Amygdala (tissue), 56 donors: Measurements from ENCODE around the gene NRN1L.
"Not testable (repeated sequence)": the region's sequence is repeated elsewhere in the genome, so short reads cannot be mapped to it uniquely, and the experiment has no call there.

Experiments used
- DNase-seq, 56 donors: peaks; one replicate each; lab custom pipeline; 2025; lab: John Stamatoyannopoulos, UW

NRN1L gene

GRCh38 chr16:67884684-67885083 lies at the start of gene NRN1L:
Gene NRN1L (plus strand): TSS chr16:67884885. CDS start chr16:67884904, 19 bp downstream.
- DNase-seq: peak in 55 of 56 donors; percentile 18 to 95 (median 84)

DNA sequence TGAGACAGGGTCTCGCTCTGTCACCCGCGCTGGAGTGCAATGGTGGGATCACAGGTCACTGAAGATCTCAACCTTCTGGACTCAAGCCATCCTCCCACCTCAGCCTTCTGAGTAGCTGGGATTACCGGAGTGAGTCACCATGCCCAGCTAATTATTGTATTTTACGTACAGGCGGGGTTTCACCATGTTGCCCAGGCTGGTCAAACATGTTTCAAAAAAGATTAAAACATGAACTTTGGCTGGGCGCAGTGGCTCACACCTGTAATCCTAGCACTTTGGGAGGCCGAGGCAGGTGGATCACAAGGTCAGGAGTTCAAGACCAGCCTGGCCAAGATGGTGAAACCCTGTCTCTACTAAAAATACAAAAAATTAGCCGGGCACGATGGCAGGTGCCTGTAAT lies 47.5 kb upstream of the NRN1L start:
- DNase-seq: not testable (repeated sequence)

DNA sequence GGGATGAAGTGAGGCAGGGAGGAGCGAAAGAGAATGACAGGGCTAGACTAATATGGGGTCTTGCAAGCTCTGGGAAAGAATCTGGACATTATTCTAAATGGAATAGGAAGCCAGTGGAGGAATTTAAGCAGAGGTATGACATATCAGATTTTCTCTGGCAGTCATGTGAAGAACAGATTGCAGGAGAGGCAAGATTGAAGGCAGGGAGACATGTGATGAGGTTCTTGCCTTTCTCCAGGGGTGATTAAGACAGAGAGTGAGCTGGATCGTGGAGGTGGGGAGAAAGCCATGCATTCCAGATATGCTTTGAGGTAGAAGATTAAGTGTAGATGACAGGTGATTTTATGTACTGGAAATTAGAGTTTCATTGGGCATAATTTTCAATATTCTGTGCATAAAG lies 46.9 kb upstream of the NRN1L start:
- no peak for DNase-seq

GRCh38 chr16:67841198-67841815 lies 43.4 kb upstream of the NRN1L start:
- DNase-seq: peak in 1 of 56 donors; percentile 86

GRCh38 chr16:67841816-67842508 lies 42.7 kb upstream of the NRN1L start, which contains the start of gene THAP11:
Gene THAP11 (plus strand): TSS chr16:67842320. CDS start chr16:67842555, 235 bp downstream.
- DNase-seq: peak; percentile 48 to 99 (median 90)

GRCh38 chr16:67842509-67843342 lies 42.0 kb upstream of the NRN1L start:
- peak in 47 of 56 donors; percentile 15 to 80 (median 56) for DNase-seq

DNA sequence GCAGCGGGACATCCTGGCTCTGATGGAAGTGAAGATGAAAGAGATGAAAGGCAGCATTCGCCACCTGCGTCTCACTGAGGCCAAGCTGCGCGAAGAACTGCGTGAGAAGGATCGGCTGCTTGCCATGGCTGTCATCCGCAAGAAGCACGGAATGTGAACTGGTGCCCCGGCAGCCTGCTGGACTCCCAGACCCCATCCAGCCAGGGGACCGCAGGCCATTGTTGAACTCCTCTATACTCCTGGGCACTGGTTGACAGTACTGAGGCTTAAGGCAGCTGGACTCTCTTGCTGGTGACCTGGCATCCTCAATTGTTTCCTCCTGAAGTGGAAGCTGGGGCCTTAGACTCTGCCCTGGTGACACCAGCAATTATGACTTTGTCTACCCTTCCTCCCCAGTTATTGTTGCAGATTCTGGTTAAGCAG lies 41.3 kb upstream of the NRN1L start:
- peak in 2 of 56 donors; percentile 15 to 31 for DNase-seq

- DNase-seq: no peak
Observed at GRCh38 chr16:67844497-67844896, 40.2 kb upstream of the NRN1L start.

DNA sequence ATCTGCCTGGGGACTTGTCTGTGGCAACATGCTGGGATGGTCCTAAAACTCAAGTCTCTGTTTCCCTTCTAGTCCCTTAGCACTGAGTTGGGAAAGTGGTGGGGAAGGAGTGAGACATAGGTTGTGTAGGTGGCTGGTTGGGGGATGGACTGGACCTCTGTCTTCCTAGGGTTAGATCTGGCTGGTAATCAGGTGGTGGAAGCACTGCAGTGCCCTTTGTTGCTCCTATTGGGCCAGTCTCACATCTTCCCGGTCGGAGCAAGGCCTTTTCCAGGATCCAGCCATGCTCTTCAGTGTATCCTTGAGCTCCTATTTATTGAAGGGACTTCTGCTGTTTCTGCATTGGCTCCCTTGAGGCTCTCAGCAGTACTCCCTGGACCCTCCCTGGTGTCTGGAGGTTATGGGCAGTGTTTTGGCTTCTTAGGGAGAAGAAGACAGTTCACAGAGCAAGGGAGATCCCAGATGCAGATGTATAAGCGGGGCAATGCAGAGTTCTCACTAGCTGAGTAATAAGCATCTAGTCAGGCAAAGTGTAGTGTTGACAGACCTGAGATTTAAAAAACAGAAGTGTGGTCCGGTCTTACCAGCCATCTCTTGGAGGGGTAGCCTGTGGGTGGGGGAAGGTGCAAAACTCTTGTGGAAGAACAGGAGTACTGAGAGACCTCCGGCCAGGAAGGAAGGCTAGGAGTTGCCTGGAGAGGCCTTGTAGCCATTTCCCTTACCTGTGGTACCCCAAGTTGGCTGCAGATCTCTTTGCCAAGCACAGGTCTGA lies 39.2 kb upstream of the NRN1L start:
- no peak for DNase-seq

GRCh38 chr16:67846063-67846319 lies 38.7 kb upstream of the NRN1L start:
- DNase-seq: no peak

DNA sequence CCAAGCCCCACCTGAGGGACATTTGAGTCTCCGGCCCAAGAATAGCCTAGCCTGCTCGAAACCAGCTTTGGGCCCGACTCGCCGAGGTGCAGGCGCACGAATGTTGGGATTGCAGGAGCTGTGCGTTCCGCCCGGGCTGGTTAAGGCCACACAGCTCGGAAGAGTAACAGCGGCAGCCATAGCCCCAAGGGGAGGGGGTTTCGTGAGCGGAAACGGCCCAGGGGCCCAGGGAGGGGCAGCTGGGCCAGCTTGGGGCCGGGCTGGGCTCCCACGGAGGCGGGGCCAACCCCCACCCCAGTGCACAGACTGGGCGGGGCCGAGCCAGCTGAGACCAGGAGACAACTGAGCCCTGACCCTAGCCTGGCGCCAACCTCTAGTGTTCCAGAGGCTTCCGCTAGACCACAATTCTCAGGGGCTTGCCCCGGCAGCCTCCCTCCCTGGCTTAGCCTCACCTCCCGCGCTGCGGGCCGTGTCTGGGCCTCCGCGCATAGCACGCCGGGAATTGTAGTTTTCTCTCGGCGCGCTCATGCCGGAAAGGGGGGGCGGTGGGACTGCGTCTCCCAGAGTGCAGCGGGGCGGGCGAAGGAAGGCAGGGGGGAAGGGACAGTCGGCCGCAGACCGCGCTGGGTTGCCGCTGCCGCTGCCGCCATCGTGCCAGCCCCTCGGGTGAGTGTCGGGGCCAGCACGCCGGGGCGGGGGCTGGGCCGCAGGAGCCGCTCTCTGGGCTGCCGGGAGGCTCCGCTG lies 38.2 kb upstream of the NRN1L start, which contains the start of gene NUTF2:
Gene NUTF2 (plus strand): TSS at position 614 of the 744 bp plus-strand sequence. CDS start 18,198 bp downstream, outside the sequence.
- peak; percentile 40 to 98 (median 90) for DNase-seq

DNA sequence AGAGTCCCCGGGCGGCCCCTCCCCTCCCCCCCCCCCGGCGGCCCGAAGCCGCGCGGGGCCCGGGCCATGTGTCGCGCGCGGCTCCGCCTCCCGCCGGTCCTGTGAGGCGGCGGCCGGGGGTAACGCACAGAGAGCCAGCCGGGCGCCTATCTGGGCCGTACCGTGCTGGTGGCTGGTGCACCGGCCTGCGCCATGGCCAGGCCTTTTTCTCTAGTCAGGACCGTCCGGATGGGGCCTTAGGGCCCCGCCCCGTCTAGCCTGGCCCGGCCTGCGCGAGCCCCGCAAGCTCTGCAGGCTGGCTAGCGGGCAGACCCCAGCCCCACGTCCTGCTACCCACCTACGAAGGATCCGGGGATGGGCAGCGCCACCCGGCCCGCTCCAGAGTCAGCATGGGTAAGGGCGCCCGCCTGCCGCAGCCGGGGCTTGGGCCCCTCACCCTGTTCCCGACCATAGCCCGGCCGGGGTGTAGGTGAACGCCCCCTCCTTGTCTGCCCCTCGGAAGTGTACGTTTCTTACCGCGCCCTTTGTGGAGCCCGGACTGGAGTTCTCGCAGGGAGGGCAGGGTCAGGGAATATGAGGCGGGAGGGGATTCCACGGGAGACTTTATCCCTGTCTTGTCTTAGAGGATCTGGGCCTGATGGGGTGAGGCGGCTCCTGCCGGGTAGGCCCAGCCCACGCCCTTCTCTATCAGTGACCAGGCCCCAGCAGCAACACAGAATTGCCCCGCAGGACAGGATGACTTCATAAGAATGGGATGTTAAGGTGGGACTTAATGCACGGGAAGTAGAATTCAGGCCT lies 37.4 kb upstream of the NRN1L start, which contains the start of gene CENPT:
Gene CENPT (minus strand): TSS at position 630 of the 798 bp plus-strand sequence. CDS start 13,834 bp downstream, outside the sequence.
- peak in 20 of 56 donors; percentile 37 to 84 (median 66) for DNase-seq

DNA sequence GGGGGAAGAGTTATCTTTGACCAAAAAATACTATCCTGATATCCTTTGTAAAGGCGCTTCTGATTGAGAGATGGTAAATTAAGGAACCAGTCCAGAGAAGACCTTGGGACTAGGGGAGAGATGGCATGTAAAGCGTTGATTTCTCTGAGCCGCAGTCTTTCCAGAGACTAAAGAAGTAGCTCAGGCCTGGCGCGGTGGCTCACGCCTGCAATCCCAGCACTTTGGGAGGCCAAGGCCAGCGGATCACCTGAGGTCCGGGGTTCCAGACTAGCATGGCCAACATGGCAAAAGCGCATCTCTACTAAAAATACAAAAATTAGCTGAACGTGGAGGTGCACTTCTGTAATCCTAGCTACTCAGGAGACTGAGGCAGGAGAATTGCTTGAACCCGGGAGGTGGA lies 36.6 kb upstream of the NRN1L start:
- no peak for DNase-seq

DNA sequence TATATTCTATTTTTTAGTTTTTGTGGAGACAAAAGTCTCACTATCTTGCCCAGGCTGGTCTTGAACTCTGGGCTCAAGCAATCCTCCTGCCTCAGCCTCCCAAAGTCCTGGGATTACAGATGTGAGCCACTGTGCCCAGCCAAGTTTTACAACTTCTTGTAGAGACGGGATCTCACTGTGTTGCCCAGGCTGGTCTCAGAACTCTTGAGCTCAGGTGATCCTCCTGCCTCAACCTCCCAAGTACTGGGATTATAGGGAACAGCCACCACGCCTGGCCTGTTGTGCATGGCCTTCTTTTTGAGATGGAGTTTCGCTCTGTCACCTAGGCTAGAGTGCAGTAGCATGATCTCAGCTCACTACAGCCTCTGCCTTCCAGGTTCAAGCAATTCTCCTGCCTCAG lies 31.0 kb upstream of the NRN1L start:
- DNase-seq: no peak

DNA sequence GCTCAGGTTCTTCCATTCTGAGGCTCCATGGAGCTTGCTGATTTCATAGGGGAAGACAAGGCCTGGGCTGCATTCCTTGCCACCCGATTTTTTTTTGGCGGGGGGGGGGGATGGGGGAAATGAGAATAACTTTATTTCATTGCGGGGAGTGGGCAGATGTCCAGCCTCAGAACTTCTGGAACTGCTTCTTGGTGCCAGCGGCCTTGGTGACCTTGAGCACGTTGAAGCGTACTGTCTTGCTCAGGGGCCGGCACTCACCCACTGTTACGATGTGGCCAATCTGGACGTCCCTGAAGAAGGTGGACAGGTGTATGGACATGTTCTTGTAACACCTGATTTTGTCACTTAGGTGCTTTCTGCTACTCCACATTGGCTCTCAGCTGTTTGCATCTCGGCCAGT lies 28.9 kb upstream of the NRN1L start:
- no peak for DNase-seq

- DNase-seq: no peak
Observed at GRCh38 chr16:67856927-67857546, 27.6 kb upstream of the NRN1L start.

GRCh38 chr16:67857547-67858233 lies 27.0 kb upstream of the NRN1L start:
- peak in 7 of 56 donors; percentile 4 to 37 (median 12) for DNase-seq

DNA sequence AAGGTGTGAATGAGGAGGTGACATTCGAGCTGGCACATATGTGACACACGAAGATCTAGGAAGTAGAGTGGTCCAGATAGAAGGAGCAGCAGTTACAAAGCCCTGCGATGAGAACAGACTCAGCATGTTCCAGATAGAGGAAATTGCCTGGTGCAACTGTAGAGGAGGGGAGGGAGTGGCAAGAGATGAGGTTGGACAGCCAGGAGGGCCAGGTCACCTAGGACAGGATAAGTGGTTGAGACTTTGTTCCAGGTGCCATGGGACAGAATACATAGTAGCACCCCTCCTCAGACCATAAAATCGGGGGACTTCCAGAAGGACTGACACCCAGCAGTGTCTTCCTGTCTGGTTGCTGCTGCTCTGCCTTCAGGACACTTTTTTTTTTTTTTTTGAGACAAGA lies 26.2 kb upstream of the NRN1L start:
- DNase-seq: no peak
